ENCODE results near the gene SEC24B. TPM values are rescaled to one million over a fixed set of nuclear protein-coding genes. Genes with fewer than 3 reads are reported as not detected.

The SEC24B gene
- total RNA-seq, 4 donors from 2014 or later = 39.5 to 49.1 (median 42.6) TPM

GRCh38 chr4:109589119-109589518 is 155.5 kb downstream of the SEC24B start:
- Histone ChIP-seq H3K27me3 (no peaks in the 10 kb centered on the region), H3K9me3 (no peaks in the 10 kb centered on the region), H3K27ac (no peak overlapping the region), H3K4me1 (no peaks in the 10 kb centered on the region), H3K4me3 (replicated peaks in 1 of 3) (no peak overlapping the region), H3K36me3 (no peaks in the 10 kb centered on the region)
- WGBS, 2 donors = 79 to 80% methylated on average over 2 of the region's 2 CpGs
- no peak for DNase-seq
- intact Hi-C loops (cut with DNase I) = no loop called here
- TF ChIP-seq POLR2A (IDR thresholded peaks at IDR 0.05) (no peak), CTCF (IDR thresholded peaks at IDR 0.05) (no peak)

GRCh38 chr4:109589605-109590004 is 156.0 kb downstream of the SEC24B start:
- Histone ChIP-seq H3K4me1 (no peaks in the 10 kb centered on the region), H3K9me3 (no peaks in the 10 kb centered on the region), H3K4me3 (replicated peaks in 1 of 3) (no peak overlapping the region), H3K27ac (no peak overlapping the region), H3K36me3 (no peaks in the 10 kb centered on the region), H3K27me3 (no peaks in the 10 kb centered on the region)
- intact Hi-C loops (cut with DNase I) = no loop called here
- WGBS, 2 donors = 61 to 65% methylated on average over 2 of the region's 2 CpGs
- no peak for DNase-seq
- TF ChIP-seq POLR2A (IDR thresholded peaks at IDR 0.05) (no peak), CTCF (IDR thresholded peaks at IDR 0.05) (no peak)

MicroRNAs encoded within 50 kb of the gene (microRNA counts, 767-probe panel; counts per million panel counts)
- 2,817 to 3,545 counts per million in 2 donors for microRNA hsa-miR-576-3p
- microRNA hsa-miR-576-5p = 0 to 1,327 counts per million in 2 donors

Small RNAs within 50 kb of the gene (microRNA-seq; reads per million reads assigned to microRNA genes)
- 1.8 reads per million for gene MIR576

Small RNAs within 50 kb of the gene (small RNA-seq; reads per million reads assigned to genes)
- gene MIR576 = not detected
- not detected for gene RN7SL55P

Other genes with a start within 250 kb of the SEC24B start
- 10 to 100 TPM in 1 of 4 donors, 1 to 10 TPM in 3; 5.5 to 21.0 (median 7.1) TPM for gene COL25A1, start 131.2 kb upstream of the SEC24B start, total RNA-seq
- gene MCUB, start 126.4 kb downstream of the SEC24B start, total RNA-seq = 10 to 100 TPM in 3 of 4 donors, 1 to 10 TPM in 1; 6.5 to 18.5 (median 12.4) TPM

All from thyroid gland (tissue), 4 donors.